RPMI7951 (cell line): Measurements from ENCODE around the gene CDC6. TPM values are rescaled to one million over a fixed set of nuclear protein-coding genes. Genes with fewer than 3 reads are reported as not detected.
A peak's percentile ranks its signal among the peaks of the same experiment; 100 is the strongest.

Source experiments
- DNase-seq: peaks from one replicate; pipeline ENCODE4 v3.0.0-alpha.2; 2012; ENCODE audit warnings: low read depth
- total RNA-seq: library from RNA; depleted of rRNA; stranded (reverse); fragments of >200 nt; shearing (Covaris generic); gene quantifications from 2 replicates; pipeline ENCODE4 v1.2.3, GENCODE V29; 2014

CDC6 gene
- total RNA-seq, 1 experiment from 2014 or later: 38.9 TPM

GRCh38 chr17:40340327-40340726 is 52.6 kb downstream of the CDC6 start:
- DNase-seq: no peak

- peak; percentile 80 for DNase-seq
Observed at GRCh38 chr17:40340880-40341807, 53.5 kb downstream of the CDC6 start.

- DNase-seq: peak; percentile 40
Observed at GRCh38 chr17:40341808-40342503, 54.3 kb downstream of the CDC6 start.

GRCh38 chr17:40342504-40343218 is 55.0 kb downstream of the CDC6 start:
- DNase-seq: no peak

GRCh38 chr17:40343219-40344119 is 55.8 kb downstream of the CDC6 start:
- no peak for DNase-seq

- no peak for DNase-seq
Observed at GRCh38 chr17:40344421-40345160, 56.9 kb downstream of the CDC6 start.

GRCh38 chr17:40345161-40345993 is 57.7 kb downstream of the CDC6 start:
- DNase-seq: peak; percentile 50

- no peak for DNase-seq
Observed at GRCh38 chr17:40345994-40346764, 58.5 kb downstream of the CDC6 start.

- no peak for DNase-seq
Observed at GRCh38 chr17:40346765-40347158, 59.1 kb downstream of the CDC6 start.

GRCh38 chr17:40347319-40348135 is 59.8 kb downstream of the CDC6 start:
- no peak for DNase-seq

GRCh38 chr17:40348136-40348504 is 60.4 kb downstream of the CDC6 start:
- DNase-seq: no peak

GRCh38 chr17:40348562-40349476 is 61.1 kb downstream of the CDC6 start:
- no peak for DNase-seq

- no peak for DNase-seq
Observed at GRCh38 chr17:40349477-40349894, 61.8 kb downstream of the CDC6 start.

- DNase-seq: no peak
Observed at GRCh38 chr17:40349895-40350688, 62.4 kb downstream of the CDC6 start.

- no peak for DNase-seq
Observed at GRCh38 chr17:40350689-40351358, 63.1 kb downstream of the CDC6 start.
